ENCODE results near the gene UNC13D.
"Not testable (repeated sequence)": the region's sequence is repeated elsewhere in the genome, so short reads cannot be mapped to it uniquely, and the experiment has no call there.

UNC13D gene

GRCh38 chr17:75874323-75875181, 30.3 kb upstream of the UNC13D start:
- no peak for FAIRE-seq

- FAIRE-seq, result no peak
Measured at GRCh38 chr17:75873587-75874322, 29.6 kb upstream of the UNC13D start.

GRCh38 chr17:75872434-75873351, 28.5 kb upstream of the UNC13D start:
- no peak for FAIRE-seq

GRCh38 chr17:75870228-75870627, 26.0 kb upstream of the UNC13D start:
- FAIRE-seq, result not testable (repeated sequence)

- FAIRE-seq, result no peak
Measured at GRCh38 chr17:75869282-75870141, 25.3 kb upstream of the UNC13D start.

- not testable (repeated sequence) for FAIRE-seq
Measured at GRCh38 chr17:75868730-75869281, 24.6 kb upstream of the UNC13D start.

- FAIRE-seq, result not testable (repeated sequence)
Measured at GRCh38 chr17:75865404-75866188, 21.4 kb upstream of the UNC13D start.

GRCh38 chr17:75864887-75865286, 20.7 kb upstream of the UNC13D start:
- not testable (repeated sequence) for FAIRE-seq

- no peak for FAIRE-seq
Measured at GRCh38 chr17:75864448-75864871, 20.3 kb upstream of the UNC13D start.

- no peak for FAIRE-seq
Measured at GRCh38 chr17:75861927-75862317, 17.7 kb upstream of the UNC13D start.

- not testable (repeated sequence) for FAIRE-seq
Measured at GRCh38 chr17:75859358-75859757, 15.2 kb upstream of the UNC13D start.

GRCh38 chr17:75856062-75856756, 12.0 kb upstream of the UNC13D start:
- FAIRE-seq, result no peak

- FAIRE-seq, result peak; percentile 64
Measured at GRCh38 chr17:75855310-75856061, 11.3 kb upstream of the UNC13D start, which contains the start of gene WBP2. Gene WBP2, minus strand, starts transcription at chr17:75855335. Its CDS starts 38 bp downstream, at chr17:75855297.

GRCh38 chr17:75854881-75855309, 10.7 kb upstream of the UNC13D start:
- FAIRE-seq, result no peak

GRCh38 chr17:75854101-75854748, 10.0 kb upstream of the UNC13D start:
- FAIRE-seq, result no peak

GRCh38 chr17:75853433-75853832, 9.2 kb upstream of the UNC13D start:
- no peak for FAIRE-seq

- not testable (repeated sequence) for FAIRE-seq
Measured at GRCh38 chr17:75851693-75851991, 7.4 kb upstream of the UNC13D start.

GRCh38 chr17:75850928-75851692, 6.9 kb upstream of the UNC13D start:
- FAIRE-seq, result no peak

Data from colon (tissue), 2 donors.